SU-DHL-6 (cell line): ENCODE results near the gene NDUFA12.

Experiments used
- CTCF ChIP-seq: fragments of 200-600 bp; sonication (generic); IDR thresholded peaks from one replicate; pipeline ENCODE4 v1.5.1; 2017; ENCODE audit warnings: antibody characterized with exemption, mild to moderate bottlenecking, low read length, moderate library complexity; ENCODE audit not compliant: insufficient read depth, poor library complexity, severe bottlenecking
- EZH2phosphoT487 ChIP-seq: fragments of 200-600 bp; sonication (generic), shearing (Covaris generic); conservative IDR thresholded peaks from 2 replicates; pipeline ENCODE4 v1.6.1; 2018; ENCODE audit warnings: mild to moderate bottlenecking, antibody characterized with exemption, low read length, moderate library complexity, mixed read lengths

GRCh38 chr12:94983321-94983720, 20.2 kb downstream of the NDUFA12 start:
- TF ChIP-seq CTCF (no peak), EZH2phosphoT487 (no peak)
